ENCODE measurements around the gene PCDHGA1.

The PCDHGA1 gene

GRCh38 chr5:141320225-141321169, 9.8 kb upstream of the PCDHGA1 start, which contains the start of gene TAF7:
TSS of gene TAF7 (minus strand) at chr5:141320784. CDS start at chr5:141320044, 740 bp downstream.
- peaks cover 25% of the 10 kb centered on the region for H3K4me1 ChIP-seq (ENCODE audit: low read length)
- peaks cover 35% of the 10 kb centered on the region for H3K36me3 ChIP-seq (replicated peaks; ENCODE audit: low read depth, low read length)
- no peaks in the 10 kb centered on the region for H4K20me1 ChIP-seq (ENCODE audit: insufficient read depth, low read length)
- peaks cover 41% of the 10 kb centered on the region for H3K79me2 ChIP-seq (ENCODE audit: low read length)
- H3K4me3 ChIP-seq (ENCODE audit: low read length), result peak within 1 kb of the TSS; percentile 97
- H3K9me3 ChIP-seq (ENCODE audit: insufficient read depth, low read length), result peaks cover 30% of the 10 kb centered on the region; the same call in 1 of the 2 replicates
- H3K4me2 ChIP-seq (ENCODE audit: low read length), result peak within 1 kb of the TSS; percentile 78
- no peaks in the 10 kb centered on the region for H3K27me3 ChIP-seq (ENCODE audit: low read depth, low read length)
- TF ChIP-seq EZH2phosphoT487 (IDR thresholded peaks at IDR 0.05; ENCODE audit: low read depth) (no peak), CTCF (IDR thresholded peaks at IDR 0.05; ENCODE audit: low read depth, low read length) (peak; percentile 67)
- peak within 1 kb of the TSS; percentile 94 for H3K9ac ChIP-seq (ENCODE audit: low read length)
- H3K27ac ChIP-seq (ENCODE audit: low read length), result peak within 1 kb of the TSS; percentile 85
- peak within 1 kb of the TSS; percentile 93; the same call in 1 of the 2 replicates for H2AFZ ChIP-seq (ENCODE audit: low read depth, low read length)

- Histone ChIP-seq H4K20me1 (ENCODE audit: insufficient read depth, low read length) (no peaks in the 10 kb centered on the region), H3K36me3 (replicated peaks; ENCODE audit: low read depth, low read length) (peaks cover 25% of the 10 kb centered on the region), H3K4me3 (ENCODE audit: low read length) (peak overlapping the region; percentile 43), H3K27ac (ENCODE audit: low read length) (peak overlapping the region; percentile 69), H3K4me2 (ENCODE audit: low read length) (peak overlapping the region; percentile 55), H3K9ac (ENCODE audit: low read length) (no peak overlapping the region), H3K4me1 (ENCODE audit: low read length) (peaks cover 27% of the 10 kb centered on the region), H2AFZ (ENCODE audit: low read depth, low read length) (no peak overlapping the region), H3K9me3 (ENCODE audit: insufficient read depth, low read length) (peaks cover 26% of the 10 kb centered on the region; the same call in 1 of the 2 replicates), H3K27me3 (ENCODE audit: low read depth, low read length) (no peaks in the 10 kb centered on the region), H3K79me2 (ENCODE audit: low read length) (peaks cover 30% of the 10 kb centered on the region)
- TF ChIP-seq EZH2phosphoT487 (IDR thresholded peaks at IDR 0.05; ENCODE audit: low read depth) (no peak), CTCF (IDR thresholded peaks at IDR 0.05; ENCODE audit: low read depth, low read length) (no peak)
Measured at GRCh38 chr5:141322261-141322660, 8.1 kb upstream of the PCDHGA1 start.

- H2AFZ ChIP-seq (ENCODE audit: low read depth, low read length), result peak overlapping the region; percentile 94
- 0 out of 2 replicates have a peak, but pooled peaks cover 5% of the 10 kb centered on the region for H3K9me3 ChIP-seq (ENCODE audit: insufficient read depth, low read length)
- peaks cover 17% of the 10 kb centered on the region for H3K4me1 ChIP-seq (ENCODE audit: low read length)
- no peak overlapping the region for H3K27ac ChIP-seq (ENCODE audit: low read length)
- TF ChIP-seq CTCF (IDR thresholded peaks at IDR 0.05; ENCODE audit: low read depth, low read length) (peak; percentile 57), EZH2phosphoT487 (IDR thresholded peaks at IDR 0.05; ENCODE audit: low read depth) (no peak)
- H3K4me2 ChIP-seq (ENCODE audit: low read length), result peak overlapping the region; percentile 90
- peak overlapping the region; percentile 90 for H3K4me3 ChIP-seq (ENCODE audit: low read length)
- no peaks in the 10 kb centered on the region for H3K27me3 ChIP-seq (ENCODE audit: low read depth, low read length)
- H3K9ac ChIP-seq (ENCODE audit: low read length), result peak overlapping the region; percentile 84
- no peaks in the 10 kb centered on the region for H3K36me3 ChIP-seq (replicated peaks; ENCODE audit: low read depth, low read length)
- no peaks in the 10 kb centered on the region for H3K79me2 ChIP-seq (ENCODE audit: low read length)
- no peaks in the 10 kb centered on the region for H4K20me1 ChIP-seq (ENCODE audit: insufficient read depth, low read length)
Measured at GRCh38 chr5:141326088-141326854, 4.0 kb upstream of the PCDHGA1 start.
